Caco-2 (cell line): Measurements from ENCODE around the gene GINS2. TPM values are rescaled to one million over a fixed set of nuclear protein-coding genes. Genes with fewer than 3 reads are reported as not detected.

ENCODE experiments used
- BruUV-seq: library from RNA; stranded (reverse); fragments of 400-500 nt; replicated peaks from 2 replicates; lab custom pipeline; 2021; lab: Mats Ljungman, UMichigan
- CTCF ChIA-PET: fragments of 300-600 bp; sonication (Branson Sonifier 250); formaldehyde crosslinking; loops from one replicate; lab custom pipeline; 2022; ENCODE audit warnings: antibody characterized with exemption; lab: Charles Lee
- POLR2A ChIA-PET: fragments of 300-600 bp; sonication (Branson Sonifier 250); formaldehyde crosslinking; loops from one replicate; lab custom pipeline; 2022; ENCODE audit warnings: antibody characterized with exemption; lab: Charles Lee
- DNase-seq, 2 experiments: peaks; one replicate each; pipeline versions ENCODE4 v3.0.0 to v3.0.0-alpha.2; 2020 to 2022
- H3K27me3 ChIP-seq: replicated peaks from 2 replicates; pipeline ENCODE4 v1.6.0; 2011; ENCODE audit warnings: low read length; ENCODE audit not compliant: control insufficient read depth, insufficient read depth
- H3K36me3 ChIP-seq: 2 replicates; pipeline ENCODE4 v1.5.1; 2011; ENCODE audit warnings: low read length; ENCODE audit not compliant: control insufficient read depth, insufficient read depth
- H3K4me1 ChIP-seq: fragments of 250-450 bp; sonication (Bioruptor Pico); 2 replicates; pipeline ENCODE4 v1.5.1; 2020; ENCODE audit warnings: mild to moderate bottlenecking
- H3K4me3 ChIP-seq: 2 replicates; pipeline ENCODE4 v1.5.1; 2011; ENCODE audit warnings: low read depth, mild to moderate bottlenecking, control low read depth, low read length
- H3K9me3 ChIP-seq: fragments of 250-450 bp; sonication (Bioruptor Pico); 2 replicates; pipeline ENCODE4 v1.5.1; 2020; ENCODE audit warnings: mild to moderate bottlenecking, moderate library complexity
- H3K27ac Mint-ChIP-seq: one replicate; pipeline ENCODE4 v1.8.0; 2022; ENCODE audit warnings: mixed read lengths; ENCODE audit not compliant: unreplicated experiment
- H3K27me3 Mint-ChIP-seq: one replicate; pipeline ENCODE4 v1.8.0; 2022; ENCODE audit warnings: mixed read lengths; ENCODE audit not compliant: insufficient read depth, unreplicated experiment
- H3K36me3 Mint-ChIP-seq: one replicate; pipeline ENCODE4 v1.8.0; 2022; ENCODE audit warnings: mild to moderate bottlenecking, mixed read lengths; ENCODE audit not compliant: insufficient read depth, unreplicated experiment
- H3K4me1 Mint-ChIP-seq: one replicate; pipeline ENCODE4 v1.8.0; 2022; ENCODE audit warnings: low read depth, mixed read lengths; ENCODE audit not compliant: unreplicated experiment
- H3K4me3 Mint-ChIP-seq: one replicate; pipeline ENCODE4 v1.8.0; 2022; ENCODE audit warnings: mild to moderate bottlenecking, moderate library complexity, mixed read lengths; ENCODE audit not compliant: unreplicated experiment
- H3K9me3 Mint-ChIP-seq: one replicate; pipeline ENCODE4 v1.8.0; 2022; ENCODE audit warnings: mixed read lengths; ENCODE audit not compliant: unreplicated experiment
- intact Hi-C: fragments of 100-400 bp; cut with micrococcal nuclease; formaldehyde crosslinking; loops from one replicate; pipeline ENCODE4 v1.10.0; 2022; ENCODE audit not compliant: unreplicated experiment
- total RNA-seq: library from RNA; stranded (reverse); gene quantifications from 2 replicates; pipeline ENCODE4 v1.2.3, GENCODE V29; 2022
- TF ChIP-seq, protein P1 (sequence below), 2 experiments: fragments of 200-600 bp in 1 of 2; IDR thresholded peaks; 1 replicate in 1 of 2; 2 replicates in 1 of 2; pipeline versions ENCODE4 v1.5.1 to v1.8.0; 2011 to 2022; ENCODE audit warnings: antibody characterized with exemption in 1 of 2, control low read depth in 1 of 2, inconsistent platforms in 1 of 2, low read depth in 1 of 2, low read length in 1 of 2, mild to moderate bottlenecking in 1 of 2, moderate library complexity in 1 of 2; ENCODE audit not compliant: insufficient read depth in 1 of 2, severe bottlenecking in 1 of 2, unreplicated experiment in 1 of 2

Gene GINS2
- total RNA-seq, 1 experiment from 2014 or later, result 62.9 TPM

DNA sequence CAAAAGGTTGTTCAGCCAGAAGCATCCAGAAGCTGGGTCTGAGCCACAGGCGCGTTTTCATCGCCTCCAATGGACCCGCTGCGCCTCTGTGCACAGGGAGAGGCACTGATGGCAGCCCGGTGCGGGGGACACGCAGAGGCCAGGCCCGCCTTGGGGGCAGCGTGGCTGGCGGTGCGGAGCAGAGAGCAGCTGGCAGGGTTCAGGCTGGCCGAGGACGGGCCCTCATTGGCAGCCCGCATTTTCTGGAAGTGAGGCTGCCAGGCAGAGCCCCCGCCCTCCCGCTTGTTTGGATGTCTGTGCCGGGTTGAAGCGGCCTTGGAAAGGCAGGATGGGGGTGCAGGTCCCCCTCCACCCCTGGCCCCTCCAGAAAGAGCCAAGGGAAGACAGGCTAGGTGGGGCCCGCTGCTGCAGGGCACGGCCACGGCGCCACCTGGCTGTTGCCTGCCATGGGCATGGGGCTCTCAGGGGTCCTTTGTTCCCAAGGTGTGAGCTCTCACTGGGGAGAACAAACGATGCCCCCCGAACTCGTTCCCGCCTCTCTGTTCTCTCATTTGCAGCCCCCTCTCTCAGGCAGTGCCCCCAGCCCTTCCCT, 56.9 kb downstream of the GINS2 start:
- H3K27ac Mint-ChIP-seq, result peak overlapping the region; percentile 32
- CTCF ChIA-PET, result interaction anchor here (0.5 to 1.6 kb wide), 2 partner anchors 16 to 112 kb away, joined by 3 to 4 read pairs; no protein-coding TSS in a partner anchor
- no peaks in the 10 kb centered on the region for H3K27me3 Mint-ChIP-seq
- no peak for DNase-seq
- peaks cover 53% of the 10 kb centered on the region for H3K36me3 Mint-ChIP-seq
- Histone ChIP-seq H3K36me3 (peaks cover 4% of the 10 kb centered on the region), H3K4me3 (no peak overlapping the region), H3K4me1 (no peaks in the 10 kb centered on the region), H3K9me3 (no peaks in the 10 kb centered on the region), H3K27me3 (no peaks in the 10 kb centered on the region)
- H3K9me3 Mint-ChIP-seq, result no peaks in the 10 kb centered on the region
- POLR2A ChIA-PET, result no interaction called here
- H3K4me1 Mint-ChIP-seq, result no peaks in the 10 kb centered on the region
- no peak overlapping the region for H3K4me3 Mint-ChIP-seq
- BruUV-seq, result no TSS peak
- TF ChIP-seq, protein P1, sequence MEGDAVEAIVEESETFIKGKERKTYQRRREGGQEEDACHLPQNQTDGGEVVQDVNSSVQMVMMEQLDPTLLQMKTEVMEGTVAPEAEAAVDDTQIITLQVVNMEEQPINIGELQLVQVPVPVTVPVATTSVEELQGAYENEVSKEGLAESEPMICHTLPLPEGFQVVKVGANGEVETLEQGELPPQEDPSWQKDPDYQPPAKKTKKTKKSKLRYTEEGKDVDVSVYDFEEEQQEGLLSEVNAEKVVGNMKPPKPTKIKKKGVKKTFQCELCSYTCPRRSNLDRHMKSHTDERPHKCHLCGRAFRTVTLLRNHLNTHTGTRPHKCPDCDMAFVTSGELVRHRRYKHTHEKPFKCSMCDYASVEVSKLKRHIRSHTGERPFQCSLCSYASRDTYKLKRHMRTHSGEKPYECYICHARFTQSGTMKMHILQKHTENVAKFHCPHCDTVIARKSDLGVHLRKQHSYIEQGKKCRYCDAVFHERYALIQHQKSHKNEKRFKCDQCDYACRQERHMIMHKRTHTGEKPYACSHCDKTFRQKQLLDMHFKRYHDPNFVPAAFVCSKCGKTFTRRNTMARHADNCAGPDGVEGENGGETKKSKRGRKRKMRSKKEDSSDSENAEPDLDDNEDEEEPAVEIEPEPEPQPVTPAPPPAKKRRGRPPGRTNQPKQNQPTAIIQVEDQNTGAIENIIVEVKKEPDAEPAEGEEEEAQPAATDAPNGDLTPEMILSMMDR (IDR thresholded peaks at IDR 0.05; ENCODE audit: insufficient read depth in 1 of 2, low read depth in 1 of 2, low read length in 1 of 2, severe bottlenecking in 1 of 2, unreplicated experiment in 1 of 2), result peak in 1 of 2 experiments; percentile 27
- intact Hi-C loops, result no loop called here

DNA sequence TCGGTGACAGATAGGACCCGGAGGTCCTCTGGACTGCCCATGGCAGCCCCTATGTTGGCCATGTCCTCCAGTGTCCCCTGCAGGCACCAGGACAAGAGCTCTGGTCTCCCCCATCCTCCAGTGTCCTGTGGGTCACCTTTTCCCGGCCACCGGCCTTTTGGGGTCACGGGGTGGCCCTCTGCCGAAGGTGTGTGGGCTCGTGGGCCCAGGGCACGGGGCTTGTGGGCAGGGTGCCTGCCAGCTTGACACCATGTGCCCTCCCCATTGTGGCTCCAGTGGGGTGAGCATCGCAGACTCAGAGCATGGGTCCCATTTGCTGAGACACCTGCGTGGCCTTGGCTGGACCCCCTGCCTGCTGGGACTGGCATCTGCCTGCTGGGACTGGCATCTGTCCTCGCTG, 57.5 kb downstream of the GINS2 start:
- Histone ChIP-seq H3K36me3 (peaks cover 4% of the 10 kb centered on the region), H3K4me3 (no peak overlapping the region), H3K4me1 (peaks cover 5% of the 10 kb centered on the region; the same call in 1 of the 2 replicates), H3K9me3 (no peaks in the 10 kb centered on the region), H3K27me3 (no peaks in the 10 kb centered on the region)
- H3K4me3 Mint-ChIP-seq, result no peak overlapping the region
- TF ChIP-seq, protein P1 (IDR thresholded peaks at IDR 0.05; ENCODE audit: insufficient read depth in 1 of 2, low read depth in 1 of 2, low read length in 1 of 2, severe bottlenecking in 1 of 2, unreplicated experiment in 1 of 2), result no peak
- peaks cover 5% of the 10 kb centered on the region for H3K4me1 Mint-ChIP-seq
- H3K27ac Mint-ChIP-seq, result no peak overlapping the region
- intact Hi-C loops, result no loop called here
- DNase-seq, result no peak
- BruUV-seq, result no TSS peak
- peaks cover 58% of the 10 kb centered on the region for H3K36me3 Mint-ChIP-seq
- no peaks in the 10 kb centered on the region for H3K9me3 Mint-ChIP-seq
- no peaks in the 10 kb centered on the region for H3K27me3 Mint-ChIP-seq
- CTCF ChIA-PET, result interaction anchor here (0.5 to 1.6 kb wide), 2 partner anchors 15 to 112 kb away, joined by 3 to 4 read pairs; no protein-coding TSS in a partner anchor
- POLR2A ChIA-PET, result no interaction called here

DNA sequence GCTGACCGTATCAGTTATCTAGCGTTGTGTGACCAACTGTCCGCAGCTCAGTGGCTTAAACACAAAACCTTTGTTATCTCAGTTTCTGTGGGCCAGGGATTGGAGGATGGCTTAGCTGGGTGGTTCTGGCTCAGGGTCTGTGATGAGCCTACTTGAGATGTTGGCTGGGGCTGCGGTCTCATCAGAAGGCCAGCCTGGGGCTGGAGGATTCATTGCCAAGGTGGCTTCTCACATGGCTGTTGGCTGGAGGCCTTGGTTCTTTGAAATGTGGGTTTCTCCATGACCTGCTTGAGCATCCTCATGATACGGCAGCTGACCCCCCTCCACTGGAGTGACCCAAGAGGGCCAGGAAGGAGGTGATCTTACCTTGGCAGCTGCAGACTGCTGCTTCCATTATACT, 58.9 kb downstream of the GINS2 start:
- POLR2A ChIA-PET, result no interaction called here
- H3K36me3 ChIP-seq, result peaks cover 2% of the 10 kb centered on the region; the same call in 1 of the 2 replicates
- H3K9me3 ChIP-seq, result no peaks in the 10 kb centered on the region
- no peaks in the 10 kb centered on the region for H3K27me3 ChIP-seq
- Mint-ChIP-seq H3K4me1 (peaks cover 14% of the 10 kb centered on the region), H3K36me3 (peaks cover 66% of the 10 kb centered on the region), H3K9me3 (no peaks in the 10 kb centered on the region), H3K4me3 (no peak overlapping the region), H3K27ac (peak overlapping the region; percentile 66), H3K27me3 (no peaks in the 10 kb centered on the region)
- intact Hi-C loops, result no loop called here
- BruUV-seq, result no TSS peak
- CTCF ChIA-PET, result no interaction called here
- H3K4me3 ChIP-seq, result no peak overlapping the region
- peaks cover 10% of the 10 kb centered on the region; the same call in 1 of the 2 replicates for H3K4me1 ChIP-seq
- no peak for DNase-seq
- TF ChIP-seq, protein P1 (IDR thresholded peaks at IDR 0.05; ENCODE audit: insufficient read depth in 1 of 2, low read depth in 1 of 2, low read length in 1 of 2, severe bottlenecking in 1 of 2, unreplicated experiment in 1 of 2), result no peak
